GM18909 (cell line): ENCODE measurements around the gene KIAA1549.
A peak's percentile ranks its signal among the peaks of the same experiment; 100 is the strongest.

Experiments used
- ATAC-seq: cut with Tn5 transposase; IDR thresholded peaks from one replicate; pipeline ENCODE4 v1.9.1; 2021; ENCODE audit warnings: mild to moderate bottlenecking; ENCODE audit not compliant: unreplicated experiment, poor library complexity

KIAA1549 gene

GRCh38 chr7:138975343-138976104 lies 5.7 kb downstream of the KIAA1549 start:
- no peak for ATAC-seq

- no peak for ATAC-seq
Measured at GRCh38 chr7:138974675-138975292, 6.4 kb downstream of the KIAA1549 start.

GRCh38 chr7:138974103-138974502 lies 7.1 kb downstream of the KIAA1549 start:
- no peak for ATAC-seq

- ATAC-seq, result no peak
Measured at GRCh38 chr7:138970952-138971351, 10.2 kb downstream of the KIAA1549 start.

GRCh38 chr7:138970446-138970845 lies 10.7 kb downstream of the KIAA1549 start:
- ATAC-seq, result no peak

- ATAC-seq, result no peak
Measured at GRCh38 chr7:138967159-138967558, 14.0 kb downstream of the KIAA1549 start.

GRCh38 chr7:138964624-138965436 lies 16.4 kb downstream of the KIAA1549 start:
- ATAC-seq, result no peak

- ATAC-seq, result no peak
Measured at GRCh38 chr7:138963675-138964074, 17.5 kb downstream of the KIAA1549 start.

- ATAC-seq, result no peak
Measured at GRCh38 chr7:138962561-138963270, 18.5 kb downstream of the KIAA1549 start.

GRCh38 chr7:138961159-138961558 lies 20.0 kb downstream of the KIAA1549 start:
- no peak for ATAC-seq

- ATAC-seq, result no peak
Measured at GRCh38 chr7:138958391-138958956, 22.7 kb downstream of the KIAA1549 start.

GRCh38 chr7:138957753-138958390 lies 23.3 kb downstream of the KIAA1549 start:
- no peak for ATAC-seq

- no peak for ATAC-seq
Measured at GRCh38 chr7:138957217-138957616, 24.0 kb downstream of the KIAA1549 start.

GRCh38 chr7:138954545-138955475 lies 26.4 kb downstream of the KIAA1549 start:
- ATAC-seq, result no peak

GRCh38 chr7:138952791-138953190 lies 28.4 kb downstream of the KIAA1549 start:
- ATAC-seq, result no peak

- ATAC-seq, result no peak
Measured at GRCh38 chr7:138951953-138952352, 29.2 kb downstream of the KIAA1549 start.

- ATAC-seq, result no peak
Measured at GRCh38 chr7:138949421-138950088, 31.6 kb downstream of the KIAA1549 start.

GRCh38 chr7:138948403-138948802 lies 32.8 kb downstream of the KIAA1549 start:
- peak; percentile 40 for ATAC-seq
